Measurements from ENCODE around the gene AGPAT3. TPM values are rescaled to one million over a fixed set of nuclear protein-coding genes. Genes with fewer than 3 reads are reported as not detected.

Gene AGPAT3
- total and polyA plus RNA-seq, 7 donors: 14.4 to 48.5 (median 20.3) TPM

DNA sequence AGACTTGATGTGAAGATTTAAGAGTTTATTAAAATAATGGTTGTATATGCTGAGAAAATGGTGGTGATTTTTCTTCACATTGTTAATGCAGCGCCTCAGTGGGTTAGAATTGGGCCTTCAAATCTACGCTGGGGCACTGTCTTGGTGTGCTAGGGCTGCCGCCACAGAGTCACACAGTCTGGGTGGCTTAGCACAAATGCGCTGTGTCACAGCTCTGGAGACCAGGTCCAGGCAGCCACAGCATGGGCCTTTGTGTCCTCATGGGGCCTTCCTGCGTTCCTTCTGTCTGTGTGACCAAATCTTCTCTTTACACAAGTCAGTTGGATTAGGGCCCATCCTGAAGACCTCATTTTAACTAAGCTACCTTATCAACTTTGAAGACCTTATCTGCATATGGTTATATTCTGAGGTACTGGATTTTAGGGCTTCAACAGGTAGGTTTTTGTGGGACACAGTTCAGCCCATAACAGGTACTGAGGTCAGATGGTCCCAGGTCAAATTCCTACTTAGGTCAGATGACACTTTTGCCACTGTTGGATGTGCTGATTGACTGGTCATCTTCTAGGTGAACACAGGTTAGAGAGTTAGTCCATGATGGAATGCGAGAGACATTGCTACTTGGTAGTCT is 164.6 kb downstream of the AGPAT3 start:
- 97% methylated on average over 6 of the region's 6 CpGs for WGBS, 2 donors
- DNase-seq: no peak

GRCh38 chr21:44035244-44035643 is 170.2 kb downstream of the AGPAT3 start:
- no peak overlapping the region for H3K4me3 ChIP-seq
- H3K9me3 ChIP-seq: no peaks in the 10 kb centered on the region
- no peaks in the 10 kb centered on the region for H3K27me3 ChIP-seq
- no peak for DNase-seq
- H3K36me3 ChIP-seq: peaks cover 8 to 64% (median 27%) of the 10 kb centered on the region in 4 donors
- WGBS, 2 donors: 97% methylated on average over 4 of the region's 4 CpGs
- intact Hi-C loops (cut with DNase I): no loop called here
- no peaks in the 10 kb centered on the region for H3K4me1 ChIP-seq
- no peak for TF ChIP-seq EP300 (IDR thresholded peaks at IDR 0.05)
- TF ChIP-seq CTCF (IDR thresholded peaks at IDR 0.05): no peak
- no peak for TF ChIP-seq POLR2A (IDR thresholded peaks at IDR 0.05)
- no peak for TF ChIP-seq POLR2AphosphoS5 (IDR thresholded peaks at IDR 0.05)
- no peak overlapping the region for H3K27ac ChIP-seq

More for the DNA sequence above, 164.6 kb downstream of the AGPAT3 start:
- peaks cover 0 to 20% (median 0%) of the 10 kb centered on the region in 4 donors for H3K36me3 ChIP-seq
- no peaks in the 10 kb centered on the region for H3K27me3 ChIP-seq
- intact Hi-C loops (cut with DNase I): no loop called here
- TF ChIP-seq EP300 (IDR thresholded peaks at IDR 0.05) (no peak), POLR2A (IDR thresholded peaks at IDR 0.05) (no peak), POLR2AphosphoS5 (IDR thresholded peaks at IDR 0.05) (no peak), CTCF (IDR thresholded peaks at IDR 0.05) (no peak)
- H3K9me3 ChIP-seq: no peaks in the 10 kb centered on the region
- no peak overlapping the region for H3K4me3 ChIP-seq
- no peak overlapping the region for H3K27ac ChIP-seq
- peaks cover 0 to 21% (median 20%) of the 10 kb centered on the region in 4 donors for H3K4me1 ChIP-seq

Small RNAs within 50 kb of the gene (small RNA-seq; reads per million reads assigned to genes)
- gene RNU6-1150P (0 reads per million in 3 donors), gene RNU6-859P (0 reads per million in 3 donors)

Other genes with a start within 250 kb of the AGPAT3 start
- under 1 TPM; 0.16 to 0.83 (median 0.59) TPM for gene HSF2BP, start 205.7 kb upstream of the AGPAT3 start, total RNA-seq
- gene HSF2BP, start 205.7 kb upstream of the AGPAT3 start, polyA plus RNA-seq: under 1 TPM; 0.39 to 0.60 (median 0.46) TPM
- gene RRP1B, start 205.7 kb upstream of the AGPAT3 start, total RNA-seq: 10 to 100 TPM; 14.3 to 20.5 (median 17.6) TPM
- gene RRP1B, start 205.7 kb upstream of the AGPAT3 start, polyA plus RNA-seq: 10 to 100 TPM in 1 of 3 donors, 1 to 10 TPM in 2; 3.5 to 15.2 (median 3.6) TPM
- 10 to 100 TPM; 22.1 to 26.0 (median 23.9) TPM for gene PDXK, start 146.1 kb upstream of the AGPAT3 start, total RNA-seq
- 10 to 100 TPM; 43.8 to 88.5 (median 51.3) TPM for gene PDXK, start 146.1 kb upstream of the AGPAT3 start, polyA plus RNA-seq
- gene CSTB, start 88.9 kb upstream of the AGPAT3 start, total RNA-seq: 1 to 10 TPM; 7.1 to 9.7 (median 7.8) TPM
- gene CSTB, start 88.9 kb upstream of the AGPAT3 start, polyA plus RNA-seq: 100 to 1,000 TPM in 2 of 3 donors, 10 to 100 TPM in 1; 76.0 to 167 (median 101) TPM
- 10 to 100 TPM; 10.3 to 16.1 (median 11.8) TPM for gene RRP1, start 75.6 kb upstream of the AGPAT3 start, total RNA-seq
- gene RRP1, start 75.6 kb upstream of the AGPAT3 start, polyA plus RNA-seq: 10 to 100 TPM in 1 of 3 donors, 1 to 10 TPM in 2; 3.9 to 16.2 (median 5.4) TPM
- gene TRAPPC10, start 147.1 kb downstream of the AGPAT3 start, total RNA-seq: 10 to 100 TPM; 18.7 to 26.6 (median 20.3) TPM
- gene TRAPPC10, start 147.1 kb downstream of the AGPAT3 start, polyA plus RNA-seq: 10 to 100 TPM in 2 of 3 donors, 1 to 10 TPM in 1; 8.4 to 27.3 (median 14.3) TPM
- 1 to 10 TPM; 1.4 to 8.6 (median 6.1) TPM for gene PWP2, start 242.2 kb downstream of the AGPAT3 start, total RNA-seq
- 10 to 100 TPM in 1 of 3 donors, 1 to 10 TPM in 2; 1.4 to 10.8 (median 1.8) TPM for gene PWP2, start 242.2 kb downstream of the AGPAT3 start, polyA plus RNA-seq